ENCODE measurements around the gene WWTR1. TPM values are rescaled to one million over a fixed set of nuclear protein-coding genes. Genes with fewer than 3 reads are reported as not detected.

WWTR1 gene
- total RNA-seq, 1 experiment from 2014 or later: 49.1 TPM

DNA sequence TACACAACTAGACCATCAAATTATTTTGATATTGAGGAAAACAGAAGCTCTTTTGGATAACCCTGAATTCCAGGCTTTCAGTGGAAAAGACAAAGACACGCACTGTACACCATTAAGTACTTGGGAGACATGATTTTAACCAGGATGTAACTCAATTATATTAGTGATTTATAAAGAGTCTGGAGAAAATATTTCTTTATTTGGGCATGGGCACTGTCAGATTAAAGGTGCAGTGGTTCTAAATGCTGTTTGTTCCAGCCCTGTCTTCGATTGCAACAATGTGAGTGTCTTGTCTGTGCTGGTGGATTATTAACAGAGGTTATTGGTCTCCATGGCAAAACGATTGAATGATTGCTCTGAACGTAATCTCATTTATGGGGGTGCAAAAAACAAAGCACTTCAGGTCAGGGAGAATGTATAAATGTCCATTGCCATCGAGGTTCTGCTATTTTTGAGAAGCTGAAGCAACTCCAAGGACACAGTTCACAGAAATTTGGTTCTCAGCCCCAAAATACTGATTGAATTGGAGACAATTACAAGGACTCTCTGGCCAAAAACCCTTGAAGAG, 183.5 kb downstream of the WWTR1 start, which contains the start of gene TM4SF4:
Gene TM4SF4 (plus strand): TSS at position 448 of the 568 bp plus-strand sequence. CDS start 181 bp downstream, outside the sequence.
- Histone ChIP-seq H3K4me3 (no peak within 1 kb of the TSS), H3K27me3 (no peaks in the 10 kb centered on the region), H3K36me3 (no peaks in the 10 kb centered on the region), H3K27ac (peak within 1 kb of the TSS; percentile 39), H3K9me3 (replicated peaks) (no peaks in the 10 kb centered on the region), H3K4me1 (peaks cover 33% of the 10 kb centered on the region)
- DNase-seq: no peak

DNA sequence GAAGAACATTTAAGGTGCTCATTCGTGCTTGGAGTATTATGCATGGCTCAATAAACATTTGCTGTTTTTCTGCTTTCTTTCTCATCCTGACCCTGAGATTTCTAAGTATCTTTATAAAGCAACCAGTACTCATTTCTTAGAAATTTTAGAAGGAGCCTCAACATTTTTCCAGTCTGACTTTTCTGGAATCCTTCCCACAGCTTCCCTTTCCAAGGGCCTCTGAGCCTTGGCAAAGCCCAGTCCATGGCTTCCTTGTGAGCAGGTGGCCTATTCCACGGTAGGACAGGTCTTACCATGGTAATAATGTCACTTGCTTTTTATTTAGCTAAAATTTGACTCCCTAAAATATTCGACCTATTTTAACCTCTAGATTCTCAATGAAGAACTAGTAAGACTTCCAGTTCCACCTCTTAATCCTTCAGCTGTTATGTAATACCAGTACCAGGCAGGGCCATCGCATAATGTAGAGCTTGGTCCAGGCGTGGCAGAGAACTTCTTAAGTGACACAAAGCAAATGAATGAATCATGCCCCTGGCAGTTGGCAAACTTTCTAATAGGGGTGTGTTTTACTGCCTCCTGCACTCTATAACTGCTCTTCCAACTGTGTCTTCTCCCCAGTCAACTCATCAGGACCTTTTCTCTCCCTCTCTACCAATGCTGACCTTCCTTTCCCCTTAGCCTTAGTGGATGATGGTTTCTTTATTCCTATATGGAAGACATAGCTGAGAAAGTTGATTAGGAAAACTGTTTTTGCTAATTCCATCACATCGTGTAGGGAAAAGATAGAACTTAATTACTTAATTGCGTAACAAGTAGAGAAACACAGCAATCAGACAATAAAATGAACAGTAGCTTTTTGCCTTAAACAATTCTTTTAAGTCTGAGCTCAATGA, 184.2 kb downstream of the WWTR1 start:
- Histone ChIP-seq H3K4me3 (no peak overlapping the region), H3K4me1 (peaks cover 36% of the 10 kb centered on the region), H3K36me3 (no peaks in the 10 kb centered on the region), H3K27me3 (no peaks in the 10 kb centered on the region), H3K9me3 (replicated peaks) (no peaks in the 10 kb centered on the region), H3K27ac (peak overlapping the region; percentile 39)
- DNase-seq: peak; percentile 70 to 83

DNA sequence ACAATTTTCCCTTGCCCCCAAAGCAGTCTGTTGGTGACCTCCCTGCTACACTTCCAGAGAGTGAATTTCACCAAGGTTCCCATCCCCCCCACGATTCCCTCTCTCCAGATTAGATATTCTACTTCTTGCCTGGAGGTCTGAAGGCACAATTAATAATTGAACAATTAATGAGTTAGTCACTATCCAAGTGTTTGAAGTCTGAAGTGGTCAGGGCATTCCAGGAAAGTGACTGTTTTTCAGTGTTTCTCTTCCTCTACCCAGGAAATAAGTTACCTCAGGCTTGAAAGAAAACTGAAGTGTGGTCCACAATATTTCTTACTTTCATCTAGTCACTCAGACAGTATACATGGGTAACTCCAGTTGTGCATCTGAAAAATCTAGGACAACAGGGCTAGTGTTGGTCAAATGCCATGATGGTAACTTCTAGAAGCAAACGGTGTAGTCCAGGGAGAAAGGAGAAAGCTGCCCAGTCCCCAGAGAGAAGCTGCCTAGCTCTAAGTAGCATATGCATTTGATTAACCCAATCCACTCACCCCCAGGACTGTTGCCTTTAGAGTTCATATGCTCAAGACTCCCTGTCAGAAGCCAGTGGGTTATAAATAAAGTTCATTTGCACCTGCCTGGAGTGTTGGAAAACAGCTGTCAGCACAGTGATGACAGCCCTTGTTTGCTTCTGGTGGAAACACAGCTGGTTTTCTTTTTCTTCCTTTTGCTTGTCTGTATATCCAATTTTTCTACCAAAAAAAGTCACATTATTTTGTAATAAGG, 185.6 kb downstream of the WWTR1 start:
- Histone ChIP-seq H3K4me1 (peaks cover 37% of the 10 kb centered on the region), H3K36me3 (no peaks in the 10 kb centered on the region), H3K27ac (peak overlapping the region; percentile 39), H3K4me3 (no peak overlapping the region), H3K9me3 (replicated peaks) (no peaks in the 10 kb centered on the region), H3K27me3 (no peaks in the 10 kb centered on the region)
- peak; percentile 58 to 85 for DNase-seq

DNA sequence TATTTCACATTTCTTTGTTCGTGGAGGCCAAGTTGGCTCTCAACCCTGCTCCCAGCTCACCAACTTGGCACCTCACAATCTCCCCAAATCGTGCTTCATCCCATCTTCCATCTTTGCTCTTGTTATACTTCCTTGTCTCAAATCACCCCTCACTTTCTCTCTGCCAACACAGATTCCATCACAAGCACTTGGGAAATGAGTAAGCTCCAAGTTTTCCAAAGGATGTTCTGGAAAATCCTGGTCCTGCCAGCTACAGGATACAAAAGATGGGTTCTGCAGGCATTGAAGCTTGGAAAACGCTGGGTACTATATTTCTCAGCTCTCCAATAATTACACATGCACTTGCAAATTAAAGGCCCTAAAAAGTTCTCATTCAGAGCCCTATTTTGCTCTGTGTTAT, 187.4 kb downstream of the WWTR1 start:
- Histone ChIP-seq H3K9me3 (replicated peaks) (no peaks in the 10 kb centered on the region), H3K4me1 (peaks cover 37% of the 10 kb centered on the region), H3K36me3 (no peaks in the 10 kb centered on the region), H3K27ac (no peak overlapping the region), H3K27me3 (no peaks in the 10 kb centered on the region), H3K4me3 (no peak overlapping the region)
- DNase-seq: no peak

DNA sequence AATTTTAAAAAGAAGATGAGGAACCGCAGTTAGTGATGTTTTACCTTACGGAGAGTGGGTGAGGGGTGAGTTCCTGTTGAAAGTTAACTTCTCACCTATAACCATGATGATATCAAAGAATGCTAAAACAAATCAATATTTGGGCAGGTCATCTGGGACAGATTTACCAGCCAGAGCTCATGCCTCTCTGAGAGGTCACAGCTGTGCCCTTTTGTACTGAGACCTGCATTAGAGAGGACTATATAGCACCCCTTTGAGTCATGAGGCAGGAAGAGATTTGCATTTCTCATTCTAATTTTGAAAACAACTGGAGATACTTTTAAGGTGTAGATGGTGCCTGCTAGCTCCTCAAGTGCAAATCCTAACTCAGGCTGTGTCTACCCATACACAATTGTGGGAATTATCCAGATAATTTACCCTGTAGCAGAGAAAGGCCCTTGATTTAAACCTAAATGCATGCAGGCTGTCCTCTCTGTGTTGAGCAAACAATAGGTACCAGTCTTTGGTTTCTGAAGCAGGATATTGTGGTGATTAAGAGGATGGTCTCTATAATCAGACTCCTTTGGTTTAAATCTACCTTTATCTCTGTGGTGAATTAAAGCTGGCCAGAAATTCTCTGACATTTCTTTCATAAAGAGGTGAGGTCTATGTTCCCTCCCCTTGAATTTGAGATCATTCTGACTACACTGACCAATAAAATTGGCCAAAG, 189.2 kb downstream of the WWTR1 start:
- Histone ChIP-seq H3K4me3 (no peak overlapping the region), H3K9me3 (replicated peaks) (no peaks in the 10 kb centered on the region), H3K27ac (no peak overlapping the region), H3K27me3 (no peaks in the 10 kb centered on the region), H3K36me3 (no peaks in the 10 kb centered on the region), H3K4me1 (peaks cover 26% of the 10 kb centered on the region)
- DNase-seq: no peak

Other genes with a start within 250 kb of the WWTR1 start
- not detected in 2 replicates for gene TM4SF4, start 183.3 kb downstream of the WWTR1 start, total RNA-seq (2014; rRNA removed; shearing (Covaris generic))
- 50.6 and 58.1 TPM in 2 replicates for gene COMMD2, start 94.5 kb upstream of the WWTR1 start, total RNA-seq (2014; rRNA removed; shearing (Covaris generic))
- gene ANKUB1, start 134.5 kb upstream of the WWTR1 start, total RNA-seq (2014; rRNA removed; shearing (Covaris generic)): not detected in 2 replicates
- gene RNF13, start 155.2 kb upstream of the WWTR1 start, total RNA-seq (2014; rRNA removed; shearing (Covaris generic)): 22.6 and 24.1 TPM in 2 replicates